Right ventricle myocardium superior (tissue), 1 donor: ENCODE data around the gene CCBE1. TPM values are rescaled to one million over a fixed set of nuclear protein-coding genes. Genes with fewer than 3 reads are reported as not detected.
A peak's percentile ranks its signal among the peaks of the same experiment; 100 is the strongest.

ENCODE experiments used
- ATAC-seq: fragments of 200-7000 bp; cut with Tn5 transposase; one replicate; pipeline ENCODE4 v1.9.1; 2020; ENCODE audit warnings: mild to moderate bottlenecking; ENCODE audit not compliant: poor library complexity
- DNase-seq: peaks from one replicate; pipeline ENCODE4 v3.0.0-alpha.2; 2020
- intact Hi-C: fragments of 100-400 bp; cut with DNase I; formaldehyde crosslinking; loops from one replicate; pipeline ENCODE4 v1.11.2; 2022
- total RNA-seq: library from RNA; stranded (reverse); fragmentation: NEBNext Ultra II Directional; extraction: Animal tissue kit (Norgen Biotek cat#: 25700); gene quantifications from one replicate; pipeline ENCODE4 v1.2.1, GENCODE V29; 2021
- donor health status: DM: no; HTN: yes; CAD: no; lungs with severe emphysema.

The CCBE1 gene
- total RNA-seq, 1 donor from 2014 or later: 3.9 TPM

DNA sequence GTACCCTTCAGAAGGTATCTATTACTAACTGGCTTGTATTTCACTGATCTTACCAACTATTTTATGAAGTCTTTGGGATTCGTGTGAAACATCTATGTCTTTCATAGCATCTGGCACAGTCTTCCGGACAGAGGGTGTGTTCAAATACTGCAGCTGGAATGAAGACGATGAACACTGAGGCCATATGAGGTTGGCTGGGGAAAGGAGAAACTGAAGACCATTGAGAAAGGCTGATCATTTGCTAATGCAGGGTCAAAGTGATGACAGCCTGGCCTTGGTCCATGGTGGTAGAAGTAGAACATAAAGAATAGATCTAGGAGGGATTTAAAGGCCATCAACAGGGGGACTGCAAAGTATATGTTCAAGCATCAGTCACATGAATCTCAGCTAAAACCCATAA, 132.7 kb downstream of the CCBE1 start:
- ATAC-seq (no peak), DNase-seq (no peak)
- intact Hi-C loops: no loop called here

DNA sequence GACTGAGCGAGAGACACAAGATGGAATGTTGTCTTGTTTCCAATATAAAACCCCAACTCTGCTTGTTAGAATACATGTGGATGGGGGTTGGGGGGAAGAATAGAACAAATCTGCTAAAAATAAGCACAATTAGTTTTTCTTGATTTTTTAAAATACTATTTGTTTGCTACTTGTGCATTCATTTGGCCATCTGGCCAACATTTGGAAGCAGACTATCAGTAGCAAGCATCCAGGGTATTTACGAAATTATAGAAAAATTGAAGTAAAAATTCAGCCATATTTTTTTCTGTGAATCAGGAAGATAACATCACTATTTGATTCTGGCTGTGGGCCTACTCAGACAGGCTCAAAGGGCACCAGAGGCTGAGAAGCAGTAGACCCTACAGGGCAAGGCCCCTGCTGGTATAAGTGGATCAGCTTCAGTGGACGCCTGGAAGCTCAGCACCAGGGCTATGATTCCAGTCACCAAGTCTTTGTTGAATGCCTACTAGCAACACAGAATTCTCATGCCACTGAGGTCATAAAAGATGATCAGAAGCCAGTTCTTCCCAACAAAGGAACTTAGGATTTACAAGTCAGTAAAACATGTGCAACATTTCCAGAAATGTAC, 133.9 kb downstream of the CCBE1 start:
- DNase-seq: no peak
- intact Hi-C loops: no loop called here
- no peak for ATAC-seq

DNA sequence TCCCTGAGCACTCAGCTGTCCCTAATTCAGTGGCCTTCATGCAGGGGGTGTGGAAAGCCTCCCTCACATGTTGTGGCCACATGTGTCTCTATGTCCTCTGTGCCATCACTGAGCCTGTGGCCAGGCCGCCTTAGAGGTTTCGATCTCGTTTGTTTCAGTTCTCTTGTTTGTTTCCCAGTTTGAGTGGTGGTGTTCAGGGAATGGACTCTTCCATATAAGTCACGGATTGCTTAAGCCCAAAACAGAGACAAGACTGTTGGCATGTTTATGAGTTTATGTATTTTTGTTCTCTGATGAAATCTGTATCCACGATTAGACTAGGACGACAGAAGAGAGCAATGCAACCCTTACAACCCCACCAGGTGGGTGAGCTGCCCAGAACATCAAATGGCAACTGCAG, 134.5 kb downstream of the CCBE1 start:
- DNase-seq: no peak
- ATAC-seq: no peak
- intact Hi-C loops: no loop called here

DNA sequence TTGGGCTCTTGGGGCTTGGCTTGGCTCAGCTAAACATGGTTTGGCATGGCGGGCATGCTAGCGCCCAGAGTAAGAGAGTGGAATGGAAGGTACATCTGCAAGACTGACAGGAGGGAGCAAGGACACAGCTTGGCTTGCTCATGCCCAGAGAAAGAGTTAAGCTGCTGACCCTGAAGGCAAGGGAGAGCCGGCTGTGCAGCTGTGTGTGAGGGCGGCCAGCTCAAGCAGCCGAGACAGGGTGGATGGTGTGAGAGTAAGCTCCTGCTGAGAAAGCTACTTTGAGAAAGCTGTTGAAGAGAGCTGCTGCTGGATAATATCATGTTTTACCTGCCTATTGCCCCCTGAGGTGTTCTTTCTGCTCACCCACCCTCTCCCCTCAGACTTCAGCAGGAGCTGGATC, 135.6 kb downstream of the CCBE1 start:
- DNase-seq (no peak), ATAC-seq (no peak)
- intact Hi-C loops: no loop called here

DNA sequence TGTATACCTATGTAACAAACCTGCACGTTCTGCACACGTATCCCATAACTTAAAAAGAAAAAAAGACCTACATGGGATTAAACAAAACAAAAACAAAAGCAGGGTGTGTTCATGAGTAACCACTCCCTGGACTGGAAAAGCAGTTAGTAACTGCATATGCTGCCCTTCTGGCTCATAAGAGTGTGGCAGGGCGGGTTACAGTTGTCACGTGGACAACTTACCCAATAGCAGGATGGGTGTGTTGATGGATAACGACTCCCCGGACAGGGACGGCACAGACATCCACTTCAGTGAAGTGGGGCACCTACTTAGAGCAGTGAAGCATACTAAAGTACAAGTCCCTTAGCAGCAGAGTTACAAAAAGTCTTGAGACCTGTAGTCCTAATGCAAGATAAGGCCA, 136.7 kb downstream of the CCBE1 start:
- ATAC-seq: no peak
- intact Hi-C loops: no loop called here
- no peak for DNase-seq

DNA sequence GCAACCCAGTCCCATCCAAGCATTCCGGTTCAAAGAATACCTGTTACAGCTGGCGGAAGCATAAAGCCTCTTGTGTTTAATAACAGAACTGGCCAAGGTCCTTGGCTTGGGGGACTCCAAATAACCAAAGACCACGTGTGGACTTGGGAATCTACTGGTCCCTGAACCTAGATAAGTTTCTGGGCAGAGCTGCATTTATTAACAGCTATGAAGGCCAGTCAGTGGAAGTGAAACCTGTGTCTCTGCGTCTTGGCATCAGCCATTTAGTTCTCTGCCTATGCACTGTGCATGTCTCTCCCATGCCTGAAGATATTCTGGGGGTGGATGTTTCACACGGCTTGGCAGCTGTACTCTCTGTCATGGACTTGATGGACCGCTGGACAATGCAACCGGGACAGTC, 137.7 kb downstream of the CCBE1 start:
- DNase-seq (no peak), ATAC-seq (peak; percentile 52)
- intact Hi-C loops: no loop called here

DNA sequence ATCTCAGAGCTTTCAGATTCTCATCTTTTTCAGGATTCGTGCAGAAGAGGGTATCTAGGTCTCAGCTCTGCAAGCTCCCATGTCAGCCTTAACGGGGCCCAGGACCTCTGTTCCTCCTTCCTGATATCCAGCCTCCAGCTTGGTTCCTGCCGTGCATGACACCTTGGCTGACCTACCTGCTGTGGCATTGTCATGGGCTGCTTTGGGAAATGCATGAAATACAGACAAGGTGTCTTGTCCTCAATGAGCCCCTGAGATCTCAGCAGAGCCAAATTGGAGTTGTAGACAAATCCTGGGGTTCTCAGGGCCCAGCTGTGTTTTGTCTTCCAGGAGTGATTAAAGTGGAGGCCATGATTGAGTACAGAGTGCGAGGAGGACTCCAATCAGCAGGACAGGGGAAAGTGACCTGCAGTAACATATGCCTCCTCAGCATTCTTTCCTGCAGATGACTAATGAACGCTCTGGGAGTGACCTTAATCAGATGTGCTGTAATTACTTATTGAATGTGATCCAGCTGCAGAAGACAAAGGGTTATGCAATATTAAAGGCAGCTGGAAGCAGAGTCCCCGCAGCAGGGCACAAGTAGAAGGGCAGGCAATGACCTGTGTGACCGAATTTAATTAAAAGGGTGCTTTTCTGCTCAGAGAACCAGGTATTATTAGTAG, 141.1 kb downstream of the CCBE1 start:
- intact Hi-C loops: no loop called here
- ATAC-seq: peak; percentile 9
- DNase-seq: no peak

DNA sequence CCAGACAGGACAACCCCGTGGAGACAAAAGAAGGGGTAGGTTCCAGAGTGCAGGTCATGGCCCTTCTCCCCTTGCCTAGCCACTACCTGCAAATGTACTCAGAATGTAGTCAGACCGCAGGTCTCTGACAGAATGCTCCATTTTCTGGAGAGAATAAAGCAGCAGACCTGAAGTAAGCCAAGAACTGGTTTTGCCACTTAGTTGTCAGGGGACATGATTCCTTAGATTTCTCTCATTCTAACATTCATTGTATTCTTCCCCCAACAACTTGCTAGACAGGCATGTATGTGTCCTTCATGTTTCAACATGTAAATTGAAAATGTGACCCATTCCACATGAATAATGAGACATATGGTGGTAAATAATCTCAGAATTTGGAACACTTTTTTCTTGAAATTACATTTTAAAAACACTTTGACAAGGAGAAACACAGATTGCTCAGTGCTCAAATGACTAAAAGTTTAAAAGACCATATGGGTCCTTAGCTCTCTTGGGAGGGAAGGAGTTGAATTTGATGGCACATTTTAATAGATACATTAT, 142.4 kb downstream of the CCBE1 start:
- no peak for ATAC-seq
- intact Hi-C loops: no loop called here
- no peak for DNase-seq

DNA sequence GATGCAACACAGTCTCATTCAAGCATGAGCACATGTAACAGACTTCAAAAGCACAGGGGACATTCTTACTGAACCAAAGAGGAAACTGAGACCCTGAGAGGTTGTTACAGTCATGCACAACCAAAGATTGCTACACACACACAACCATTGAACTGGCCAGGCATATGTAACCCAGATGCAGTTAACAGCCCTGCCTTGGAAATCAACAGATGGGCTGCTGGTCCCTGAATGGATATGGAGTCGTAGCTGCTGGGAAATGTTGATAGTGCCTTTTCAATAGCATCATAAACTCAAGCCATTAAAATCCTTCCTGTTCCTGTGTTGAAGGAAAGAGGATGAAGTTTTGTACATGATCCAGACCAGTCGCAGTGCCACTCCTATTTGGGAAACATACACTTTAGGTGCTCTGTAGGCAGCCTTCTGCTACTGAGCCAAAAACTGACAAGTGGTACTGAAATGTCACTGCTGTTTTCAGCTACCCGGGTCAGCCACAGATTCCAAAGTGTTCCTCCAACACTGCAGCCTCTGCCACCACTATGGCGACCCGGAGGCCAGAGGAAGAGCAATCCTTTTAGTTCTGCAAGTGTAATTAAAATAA, 143.9 kb downstream of the CCBE1 start:
- intact Hi-C loops: no loop called here
- DNase-seq (no peak), ATAC-seq (peak; percentile 25)

DNA sequence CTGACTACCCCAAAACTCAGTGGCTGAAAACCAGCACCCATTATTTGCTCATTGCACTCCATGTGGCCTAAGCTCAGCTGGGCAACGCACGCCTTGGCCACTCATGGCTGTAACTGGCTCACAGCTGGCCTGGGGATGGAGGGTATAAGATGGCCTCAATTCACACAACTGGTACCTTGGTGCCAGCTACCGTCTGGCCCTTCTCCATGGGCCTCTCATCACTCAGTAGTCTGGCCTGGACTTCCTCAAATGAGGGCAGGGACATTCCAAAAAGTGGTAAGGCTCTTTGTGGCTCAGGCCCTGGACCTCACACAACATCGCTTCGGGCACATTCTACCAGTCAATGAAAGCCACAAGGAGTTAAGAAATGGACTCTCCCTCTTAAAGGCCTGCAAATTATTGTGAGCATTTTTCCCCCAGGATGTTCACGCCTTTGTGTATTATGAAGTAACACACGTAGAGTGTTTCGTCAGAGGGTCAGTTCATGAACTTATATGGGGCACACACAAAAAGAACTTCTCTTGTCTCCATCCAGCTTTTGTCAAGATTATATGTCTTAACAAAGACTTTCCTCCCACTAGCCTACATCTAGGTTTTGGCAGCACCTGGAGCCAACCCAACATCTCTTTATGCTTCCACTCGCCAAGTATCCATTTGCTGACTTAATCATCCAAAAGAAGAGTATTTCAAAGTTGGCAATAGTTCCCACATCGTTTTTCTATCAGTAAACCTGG, 145.2 kb downstream of the CCBE1 start:
- intact Hi-C loops: no loop called here
- ATAC-seq: peak; percentile 72
- peak; percentile 72 for DNase-seq

DNA sequence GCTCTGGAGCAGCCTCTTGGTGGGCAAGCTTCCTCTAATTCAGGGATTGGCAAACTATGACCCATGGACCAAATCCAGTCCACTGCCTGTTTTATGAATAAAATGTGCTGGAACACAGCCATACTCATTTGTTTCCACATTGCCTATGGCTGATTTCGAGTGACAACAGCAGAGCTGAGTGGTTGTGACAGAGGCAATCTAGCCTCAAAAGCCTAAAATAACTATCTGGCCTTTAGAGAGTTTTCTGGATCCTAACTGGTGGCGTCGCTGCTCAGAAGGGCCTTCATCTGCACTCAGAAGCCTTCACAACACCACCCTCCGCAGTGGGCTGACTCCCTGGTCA, 147.1 kb downstream of the CCBE1 start:
- ATAC-seq (peak; percentile 55), DNase-seq (no peak)
- intact Hi-C loops: no loop called here

DNA sequence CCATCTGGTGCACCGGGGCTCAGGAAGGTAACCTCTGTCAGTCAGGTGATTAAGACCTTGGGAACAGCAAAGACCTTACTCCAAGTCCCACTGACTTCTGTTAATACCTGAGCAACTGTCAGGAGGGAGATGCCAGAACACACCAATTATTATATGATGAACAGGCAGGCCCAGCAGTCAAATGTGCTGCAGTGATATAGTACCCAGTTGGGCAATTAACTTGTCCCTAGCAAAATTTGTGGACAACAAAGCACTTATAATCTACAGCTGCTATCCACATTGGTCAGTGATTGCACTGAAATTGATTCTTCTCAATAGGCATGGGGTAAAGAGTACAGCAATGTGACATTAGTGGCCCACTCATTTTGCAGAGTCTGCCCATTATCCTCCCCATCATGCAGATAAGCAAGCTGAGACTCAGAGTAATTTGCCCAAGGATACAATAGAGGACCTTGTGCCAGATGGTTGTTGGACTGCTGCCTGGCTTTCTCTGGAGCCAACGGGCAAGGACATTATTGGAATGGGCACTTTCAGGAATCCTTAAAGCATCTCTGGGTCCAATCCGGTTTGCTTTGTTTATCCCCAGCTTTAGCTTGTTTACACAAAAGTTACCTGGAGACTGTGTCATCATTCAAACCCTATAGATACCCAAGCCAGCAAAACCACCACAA, 147.6 kb downstream of the CCBE1 start:
- intact Hi-C loops: no loop called here

DNA sequence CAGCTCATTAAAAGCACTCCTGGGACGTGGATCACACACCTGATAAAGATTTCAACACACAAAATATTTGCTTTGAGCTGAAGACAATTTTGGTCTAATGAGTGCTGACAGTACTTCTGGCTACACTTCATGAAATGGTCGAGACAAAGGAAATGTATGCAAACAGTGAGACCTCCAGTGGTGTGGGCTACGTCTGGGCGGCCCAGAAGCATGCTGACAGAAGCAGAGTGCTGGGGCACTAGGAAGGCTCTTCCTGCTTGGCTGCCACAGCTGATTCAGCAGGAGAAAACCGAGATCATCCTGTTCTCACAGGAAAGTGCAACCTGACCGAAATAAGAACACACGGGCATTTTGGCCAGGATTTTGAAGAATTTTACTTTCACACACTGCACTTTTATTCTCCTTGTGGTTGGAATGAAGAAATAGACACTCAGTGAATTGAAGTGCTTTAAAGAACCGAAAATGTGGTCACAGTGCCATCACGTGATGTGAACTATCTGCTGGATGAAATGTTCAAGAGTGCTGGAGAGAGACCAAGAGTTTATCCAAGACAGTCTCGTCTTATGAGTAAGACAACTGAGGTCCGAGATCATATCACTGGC, 149.5 kb downstream of the CCBE1 start:
- intact Hi-C loops: no loop called here
- DNase-seq (no peak), ATAC-seq (peak; percentile 62)

More for the DNA sequence above, 147.6 kb downstream of the CCBE1 start:
- ATAC-seq (peak; percentile 53), DNase-seq (peak; percentile 56)

DNA sequence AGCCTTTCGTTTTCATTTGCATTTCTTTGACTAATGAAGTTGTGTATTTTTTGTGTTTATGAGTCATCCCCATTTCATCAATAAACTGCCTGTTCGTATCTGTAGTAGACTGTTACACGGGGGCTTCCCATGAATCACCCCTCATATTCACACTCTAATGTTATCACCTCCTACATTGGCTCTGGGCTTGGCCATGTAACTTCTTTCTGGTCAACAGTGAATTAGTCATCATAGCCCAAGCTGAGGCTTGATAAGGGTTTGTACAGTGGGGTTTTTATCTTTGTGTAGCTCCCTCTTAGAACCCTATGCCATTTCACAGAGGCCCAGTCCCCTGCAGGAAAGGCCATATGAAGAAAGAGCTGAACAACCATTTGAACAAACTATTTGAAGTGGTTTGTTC, 151.0 kb downstream of the CCBE1 start:
- no peak for DNase-seq
- intact Hi-C loops: no loop called here
- ATAC-seq: no peak

DNA sequence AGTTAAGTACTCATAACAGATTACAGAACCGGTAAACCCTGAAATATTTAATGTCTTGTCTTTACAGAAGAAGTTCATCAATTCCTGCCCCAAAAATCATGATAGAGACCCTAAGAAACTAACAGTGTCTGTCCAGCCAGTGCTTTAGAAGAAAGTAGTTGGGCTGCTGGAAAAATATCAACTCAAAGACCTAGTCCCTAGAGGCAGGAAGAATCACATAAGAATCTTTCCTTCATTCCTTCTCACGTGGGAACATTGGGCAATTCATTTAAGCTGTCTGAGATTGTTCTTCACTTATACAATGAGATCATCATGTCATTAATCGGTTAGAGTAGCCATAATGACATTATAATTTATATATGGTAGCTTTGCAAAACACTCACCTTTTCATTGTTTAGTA, 156.4 kb downstream of the CCBE1 start:
- DNase-seq (no peak), ATAC-seq (no peak)
- intact Hi-C loops: no loop called here

DNA sequence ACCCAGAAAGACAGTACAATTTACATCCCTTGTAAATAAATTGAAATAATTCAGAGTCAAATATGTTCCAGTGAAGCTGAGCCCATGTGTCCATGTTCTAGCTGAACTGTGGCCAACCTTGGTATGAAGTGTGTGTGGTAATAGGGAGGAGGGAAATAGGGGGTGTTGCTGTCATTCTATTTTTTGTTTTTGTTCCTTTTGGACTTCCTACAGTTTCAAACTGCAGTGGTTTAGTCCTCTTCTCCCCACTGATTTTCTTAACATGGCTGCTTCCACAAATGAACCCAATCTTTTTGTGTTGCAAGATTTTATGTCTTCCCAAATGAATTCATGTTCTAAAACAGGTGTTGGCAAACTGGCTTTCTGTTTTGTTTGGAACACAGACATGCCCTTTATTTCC, 156.9 kb downstream of the CCBE1 start:
- intact Hi-C loops: no loop called here
- ATAC-seq (no peak), DNase-seq (no peak)

DNA sequence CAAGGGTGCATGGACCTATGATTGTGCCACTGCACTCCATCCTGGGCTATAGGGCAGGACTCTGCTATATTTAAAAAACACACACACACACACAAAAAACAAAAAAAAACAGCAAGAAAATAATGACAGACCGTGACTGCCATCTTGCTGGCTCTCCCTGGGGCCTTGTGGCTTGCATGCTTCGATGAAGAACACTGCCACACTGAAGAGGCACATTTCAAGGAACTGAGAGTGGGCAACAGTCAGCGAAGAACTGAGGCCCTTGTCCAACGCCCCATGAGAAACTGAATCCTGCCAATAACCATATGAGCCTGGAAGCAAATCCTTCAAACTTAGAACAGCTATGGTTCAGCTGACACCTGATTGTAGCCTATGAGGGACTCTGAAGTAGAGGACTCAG, 158.1 kb downstream of the CCBE1 start:
- intact Hi-C loops: no loop called here
- ATAC-seq: no peak
- no peak for DNase-seq

DNA sequence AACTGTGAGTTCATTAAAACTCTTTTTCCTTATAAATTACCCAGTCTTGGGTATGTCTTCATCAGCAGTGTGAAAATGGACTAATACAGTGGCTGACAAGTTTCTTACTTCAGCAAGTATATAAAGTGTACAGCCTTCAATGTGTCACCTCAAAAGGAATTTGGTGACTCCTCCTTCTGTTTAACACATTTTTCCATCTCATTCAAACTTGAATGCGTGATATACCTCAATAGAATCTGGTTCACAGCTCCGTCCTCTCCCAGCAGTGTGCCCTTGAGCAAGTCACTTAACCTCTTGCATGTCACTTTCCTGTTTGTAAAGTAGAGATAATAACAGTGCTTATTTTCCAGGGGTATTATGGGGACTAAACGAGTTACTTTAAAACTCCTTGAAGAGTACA, 159.6 kb downstream of the CCBE1 start:
- intact Hi-C loops: no loop called here
- ATAC-seq (no peak), DNase-seq (no peak)

DNA sequence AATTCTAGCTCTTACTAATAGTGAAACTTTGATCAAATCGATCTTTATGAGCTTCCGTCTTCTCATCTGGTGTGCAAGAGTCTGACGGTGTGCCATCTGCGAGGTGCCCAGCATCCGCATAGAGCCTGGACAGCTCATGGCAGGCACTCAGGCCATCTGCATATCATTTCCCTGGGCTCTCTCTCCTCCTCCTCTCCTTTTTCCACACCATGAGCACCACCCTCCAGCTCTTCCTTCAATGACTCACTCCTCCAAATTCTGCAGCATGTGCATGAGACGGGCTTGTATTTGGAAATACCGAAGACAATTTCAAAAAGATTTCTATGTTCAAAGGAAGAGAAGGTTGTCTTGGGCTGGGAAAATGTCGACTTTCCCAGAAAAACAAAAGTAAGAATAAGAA, 161.1 kb downstream of the CCBE1 start:
- DNase-seq (no peak), ATAC-seq (no peak)
- intact Hi-C loops: no loop called here
